ENCODE results near the gene HDAC7.

Gene HDAC7

GRCh38 chr12:47819896-47820630, at the start of gene HDAC7:
Gene HDAC7, minus strand, starts transcription at chr12:47819903. Its CDS starts 118 bp downstream, at chr12:47819785.
- DNase-seq, result peak; percentile 87

- no peak for DNase-seq
These were observed 48.9 kb upstream of the HDAC7 start for GRCh38 chr12:47868552-47869031.

GRCh38 chr12:47868041-47868440, 48.3 kb upstream of the HDAC7 start:
- DNase-seq, result no peak

DNA sequence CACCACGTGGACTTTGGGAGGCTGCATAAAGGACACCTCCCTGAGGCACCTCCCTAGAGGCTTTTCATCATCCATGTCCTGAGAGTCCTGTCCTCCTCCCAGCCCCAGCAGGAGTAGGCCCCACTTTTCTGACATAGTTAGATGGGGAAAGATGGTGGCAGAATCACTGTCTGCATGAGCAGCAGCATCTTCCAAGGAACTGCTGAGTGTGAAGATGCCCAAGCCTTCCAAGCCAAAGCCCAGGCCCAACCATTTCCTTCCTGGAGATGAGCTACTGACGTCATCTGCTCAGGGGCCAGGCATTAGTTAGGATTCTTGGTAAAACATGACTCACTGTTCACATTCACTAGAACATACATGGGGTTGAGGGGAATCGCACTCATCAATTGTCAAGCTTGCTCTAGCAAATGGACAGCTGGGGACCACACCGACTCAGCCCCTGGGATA, 47.8 kb upstream of the HDAC7 start:
- peak; percentile 78 for DNase-seq

DNA sequence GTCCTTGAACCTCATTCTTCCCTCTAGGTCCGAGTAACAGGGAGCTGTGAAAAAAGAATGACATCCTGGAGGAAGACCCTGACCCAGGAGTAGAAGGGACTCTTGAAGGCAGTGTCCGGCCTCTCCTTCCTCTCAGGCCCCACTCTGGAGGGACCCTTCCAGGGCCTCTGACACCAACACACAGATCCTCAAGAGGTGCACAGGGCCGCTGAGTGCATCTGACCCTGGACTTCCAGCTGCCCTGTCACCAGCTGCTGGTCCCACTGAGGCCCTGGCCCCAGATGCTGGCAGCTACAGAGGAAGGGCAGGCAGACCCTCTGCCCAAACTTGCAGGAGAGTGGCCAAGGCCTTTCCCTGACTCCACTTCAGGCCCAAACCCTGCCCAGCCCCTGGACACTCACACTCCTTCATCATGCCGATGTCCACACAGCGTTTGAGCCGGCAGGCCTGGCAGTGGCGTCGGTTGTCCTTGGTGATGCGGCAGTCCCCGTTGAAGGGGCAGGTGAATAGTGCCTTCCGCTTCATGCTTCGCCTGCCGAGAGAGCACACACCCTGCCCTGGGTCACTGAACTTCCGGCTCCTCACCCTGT, 45.0 kb upstream of the HDAC7 start:
- DNase-seq, result no peak

DNA sequence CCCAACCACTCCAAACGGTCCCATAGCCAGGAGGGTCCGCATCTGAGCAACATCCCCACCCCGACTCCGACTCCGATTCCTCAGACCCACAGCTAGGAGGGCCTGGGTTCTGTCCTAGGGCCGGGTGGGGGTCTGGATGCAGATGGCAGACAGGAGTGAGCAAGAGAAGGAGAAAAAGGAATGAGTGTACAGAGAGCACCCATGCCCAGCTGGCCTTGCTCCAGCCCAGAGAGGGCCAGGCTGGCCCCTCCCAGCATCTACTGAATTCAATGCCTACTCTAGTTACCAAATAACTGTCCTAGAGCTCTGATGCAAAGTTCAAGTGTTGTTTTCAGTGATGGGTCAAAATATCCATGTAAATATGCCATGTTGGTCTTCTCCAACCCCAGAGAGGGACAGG, 44.3 kb upstream of the HDAC7 start:
- no peak for DNase-seq

GRCh38 chr12:47863467-47863866, 43.8 kb upstream of the HDAC7 start:
- DNase-seq, result no peak

DNA sequence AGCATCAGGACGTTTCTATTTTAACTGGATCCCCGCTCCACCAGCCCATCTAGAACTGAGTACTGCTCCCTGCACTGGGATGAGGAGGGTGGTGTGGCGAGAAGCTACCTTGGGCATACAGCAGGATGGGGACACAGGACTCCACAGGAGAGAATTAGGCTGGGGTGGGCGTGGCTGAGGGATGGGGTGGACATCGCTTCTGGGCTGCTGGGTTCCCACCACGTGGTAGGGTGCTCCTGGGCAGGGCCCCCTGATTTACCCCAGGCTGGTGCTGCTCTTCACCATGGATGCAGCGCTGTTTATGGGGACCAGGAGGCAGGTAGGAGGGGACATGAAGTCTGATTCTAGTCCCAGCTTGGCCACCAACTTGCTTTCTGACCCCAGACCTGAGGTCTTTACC, 43.2 kb upstream of the HDAC7 start:
- DNase-seq, result no peak

GRCh38 chr12:47862167-47862750, 42.6 kb upstream of the HDAC7 start:
- no peak for DNase-seq

- DNase-seq, result no peak
These were observed 41.2 kb upstream of the HDAC7 start for GRCh38 chr12:47860873-47861272.

GRCh38 chr12:47860279-47860841, 40.7 kb upstream of the HDAC7 start:
- DNase-seq, result peak; percentile 66

- DNase-seq, result no peak
These were observed 39.0 kb upstream of the HDAC7 start for GRCh38 chr12:47858511-47859266.

GRCh38 chr12:47856721-47857575, 37.2 kb upstream of the HDAC7 start:
- DNase-seq, result no peak

DNA sequence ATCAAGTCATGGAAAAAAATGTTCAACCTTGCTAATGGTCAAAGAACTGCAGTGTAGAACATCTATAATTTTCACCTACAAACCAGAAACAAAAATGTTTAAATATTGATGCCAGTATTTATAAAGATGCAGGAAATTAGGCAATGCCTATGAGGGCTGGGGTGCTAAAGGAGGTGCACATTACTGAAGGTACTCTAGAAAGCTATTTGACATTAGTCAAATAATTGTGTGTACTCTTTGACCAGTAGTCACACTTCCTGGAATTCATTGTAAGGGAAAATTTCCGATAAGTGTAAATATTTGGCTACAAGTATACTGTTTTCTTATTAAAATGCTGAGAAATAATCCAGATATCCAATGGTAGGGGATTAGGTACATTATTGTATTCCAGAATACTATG, 36.4 kb upstream of the HDAC7 start:
- no peak for DNase-seq

DNA sequence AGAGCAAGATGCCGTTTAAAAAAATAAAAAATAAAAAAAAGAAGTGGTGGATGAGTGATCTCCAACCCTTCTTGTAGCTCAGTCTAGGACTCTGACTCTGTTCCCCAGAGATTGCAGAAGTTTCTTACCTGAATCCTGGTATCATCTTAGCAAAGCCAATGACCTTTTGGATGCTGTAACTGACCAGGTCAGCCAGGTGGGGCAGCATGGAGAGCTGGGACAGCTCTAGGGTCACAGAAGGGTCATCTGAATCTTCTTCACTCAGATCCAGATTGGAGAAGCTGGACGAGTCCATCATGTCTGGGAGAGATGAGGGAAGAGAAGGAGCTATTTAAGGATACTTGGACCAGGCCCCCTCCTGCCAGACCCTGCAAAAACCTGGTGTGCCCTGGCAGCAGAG, 35.8 kb upstream of the HDAC7 start:
- no peak for DNase-seq

GRCh38 chr12:47854531-47854930, 34.8 kb upstream of the HDAC7 start:
- DNase-seq, result no peak

- DNase-seq, result no peak
These were observed 32.4 kb upstream of the HDAC7 start for GRCh38 chr12:47852096-47852571.

GRCh38 chr12:47851303-47851952, 31.7 kb upstream of the HDAC7 start:
- DNase-seq, result no peak

- DNase-seq, result no peak
These were observed 30.7 kb upstream of the HDAC7 start for GRCh38 chr12:47850153-47851084.

- DNase-seq, result no peak
These were observed 29.6 kb upstream of the HDAC7 start for GRCh38 chr12:47849261-47849660.
